Small intestine (tissue), 7 donors: Measurements from ENCODE around the gene SBNO1. TPM values are rescaled to one million over a fixed set of nuclear protein-coding genes. Genes with fewer than 3 reads are reported as not detected.
A peak's percentile ranks its signal among the peaks of the same experiment; 100 is the strongest.

ENCODE experiments used
- DNase-seq, 2 donors: peaks; one replicate each; pipeline versions ENCODE4 v3.0.0 to v3.0.0-alpha.2; 2013
- FAIRE-seq: peaks from 2 replicates; lab custom pipeline; 2012; peaks lifted over from hg19 to GRCh38; lab: Jason Lieb, UNC
- H3K27ac ChIP-seq, 3 donors: one replicate each; pipeline ENCODE4 v1.5.1; 2013; ENCODE audit warnings: low read length in 2 of 3, mild to moderate bottlenecking in 2 of 3, control low read depth in 1 of 3, inconsistent platforms in 1 of 3, low read depth in 1 of 3, moderate library complexity in 1 of 3
- H3K27me3 ChIP-seq, 3 donors: one replicate each; pipeline ENCODE4 v1.6.1; 2013; ENCODE audit warnings: low read length in 3 of 3, inconsistent platforms in 1 of 3; ENCODE audit not compliant: control insufficient read depth in 3 of 3, insufficient read depth in 3 of 3
- H3K36me3 ChIP-seq, 3 donors: one replicate each; pipeline ENCODE4 v1.6.1; 2013; ENCODE audit warnings: low read length in 3 of 3, inconsistent platforms in 1 of 3, low read depth in 1 of 3, mild to moderate bottlenecking in 1 of 3, moderate library complexity in 1 of 3; ENCODE audit not compliant: control insufficient read depth in 3 of 3, insufficient read depth in 2 of 3
- H3K4me1 ChIP-seq, 3 donors: one replicate each; pipeline ENCODE4 v1.6.1; 2013; ENCODE audit warnings: low read length in 2 of 3, inconsistent platforms in 1 of 3, low read depth in 1 of 3, mild to moderate bottlenecking in 1 of 3, moderate library complexity in 1 of 3; ENCODE audit not compliant: control insufficient read depth in 3 of 3, insufficient read depth in 2 of 3
- H3K4me3 ChIP-seq, 3 donors: one replicate each; pipeline ENCODE4 v1.5.1; 2013; ENCODE audit warnings: low read length in 3 of 3, control low read depth in 1 of 3, inconsistent platforms in 1 of 3, low read depth in 1 of 3, mild to moderate bottlenecking in 1 of 3, moderate library complexity in 1 of 3
- H3K9me3 ChIP-seq, 2 donors: one replicate each; pipeline ENCODE4 v1.6.1; 2013; ENCODE audit warnings: low read depth in 1 of 2, low read length in 1 of 2; ENCODE audit not compliant: control insufficient read depth in 2 of 2, insufficient read depth in 1 of 2
- WGBS, 3 donors: extraction: QIAGEN DNeasy Blood & Tissue Kit; methylation state at CpG; one replicate each; pipeline ENCODE4 v1.1.7; 2013; 5-methylcytosine and 5-hydroxymethylcytosine counted together
- polyA plus RNA-seq, 4 donors: library from polyadenylated mRNA; stranded (reverse) in 3 of 4; unstranded in 1 of 4; fragments of 200-250 nt in 3 of 4; fragments of 120-200 nt in 1 of 4; gene quantifications; one replicate each; pipeline versions ENCODE4 v1.2.1 to v1.2.3, GENCODE V29; 2013
- donor health status: healthy with polysubstance abuse.
- donor health status: control.
- donor health status: control.
- donor health status: Bipolar disorder and iron deficiency.
- donor health status: healthy.

The SBNO1 gene
- polyA plus RNA-seq, 4 donors: 5.1 to 19.9 (median 6.5) TPM

- Histone ChIP-seq H3K4me3 (no peak overlapping the region), H3K36me3 (peaks cover 0 to 9% (median under 1%) of the 10 kb centered on the region in 3 donors), H3K4me1 (no peaks in the 10 kb centered on the region), H3K9me3 (no peaks in the 10 kb centered on the region), H3K27me3 (no peaks in the 10 kb centered on the region), H3K27ac (no peak overlapping the region)
- DNase-seq: no peak
- 95 to 99% (median 97%) methylated on average over 4 of the region's 4 CpGs for WGBS, 3 donors
- FAIRE-seq: no peak
These were observed 80.0 kb downstream of the SBNO1 start for GRCh38 chr12:123284669-123285068.

- H3K4me3 ChIP-seq: no peak overlapping the region
These were observed 81.2 kb downstream of the SBNO1 start for GRCh38 chr12:123283461-123283860.

GRCh38 chr12:123282111-123282510, 82.5 kb downstream of the SBNO1 start:
- no peaks in the 10 kb centered on the region for H3K4me1 ChIP-seq
- H3K27me3 ChIP-seq: no peaks in the 10 kb centered on the region
- H3K9me3 ChIP-seq: no peaks in the 10 kb centered on the region
- H3K36me3 ChIP-seq: no peaks in the 10 kb centered on the region
- DNase-seq (no peak), FAIRE-seq (no peak)
- H3K27ac ChIP-seq: no peak overlapping the region
- no peak overlapping the region for H3K4me3 ChIP-seq
- 91 to 92% (median 91%) methylated on average over 10 of the region's 10 CpGs for WGBS, 3 donors

More at GRCh38 chr12:123283461-123283860, 81.2 kb downstream of the SBNO1 start:
- DNase-seq: no peak
- Histone ChIP-seq H3K9me3 (no peaks in the 10 kb centered on the region), H3K27ac (no peak overlapping the region), H3K36me3 (peaks cover 0 to 4% (median 0%) of the 10 kb centered on the region in 3 donors), H3K27me3 (no peaks in the 10 kb centered on the region), H3K4me1 (no peaks in the 10 kb centered on the region)
- no peak for FAIRE-seq
- WGBS, 3 donors: 89 to 94% (median 92%) methylated on average over 8 of the region's 8 CpGs

GRCh38 chr12:123280971-123281370, 83.7 kb downstream of the SBNO1 start:
- Histone ChIP-seq H3K27ac (no peak overlapping the region), H3K27me3 (no peaks in the 10 kb centered on the region), H3K9me3 (no peaks in the 10 kb centered on the region), H3K36me3 (no peaks in the 10 kb centered on the region), H3K4me3 (no peak overlapping the region), H3K4me1 (no peaks in the 10 kb centered on the region)
- FAIRE-seq (no peak), DNase-seq (no peak)
- 82 to 91% (median 85%) methylated on average over 2 of the region's 2 CpGs for WGBS, 3 donors

GRCh38 chr12:123278101-123278627, 86.5 kb downstream of the SBNO1 start:
- peak overlapping the region in 1 of 3 donors; percentile 62 for H3K27ac ChIP-seq
- 63 to 71% (median 68%) methylated on average over 2 of the region's 2 CpGs for WGBS, 3 donors
- H3K36me3 ChIP-seq: no peaks in the 10 kb centered on the region
- no peak overlapping the region for H3K4me3 ChIP-seq
- no peak for FAIRE-seq
- no peaks in the 10 kb centered on the region for H3K9me3 ChIP-seq
- no peaks in the 10 kb centered on the region for H3K4me1 ChIP-seq
- DNase-seq: no peak
- H3K27me3 ChIP-seq: no peaks in the 10 kb centered on the region

- Histone ChIP-seq H3K4me3 (no peak overlapping the region), H3K9me3 (no peaks in the 10 kb centered on the region), H3K4me1 (peaks cover 2 to 13% (median 4%) of the 10 kb centered on the region in 3 donors), H3K27me3 (no peaks in the 10 kb centered on the region), H3K27ac (no peak overlapping the region), H3K36me3 (peaks cover 0 to 6% (median 0%) of the 10 kb centered on the region in 3 donors)
- FAIRE-seq (no peak), DNase-seq (no peak)
- WGBS, 3 donors: 90 to 93% (median 91%) methylated on average over 15 of the region's 15 CpGs
These were observed 91.5 kb downstream of the SBNO1 start for GRCh38 chr12:123273166-123273565.

- H3K4me1 ChIP-seq: peaks cover 2 to 13% (median 4%) of the 10 kb centered on the region in 3 donors
- peak overlapping the region; percentile 16 to 80 (median 76) for H3K27ac ChIP-seq
- no peak for FAIRE-seq
- H3K4me3 ChIP-seq: peak overlapping the region; percentile 64 to 98 (median 81)
- peaks cover 0 to 26% (median 0%) of the 10 kb centered on the region in 3 donors for H3K36me3 ChIP-seq
- H3K27me3 ChIP-seq: no peaks in the 10 kb centered on the region
- no peaks in the 10 kb centered on the region for H3K9me3 ChIP-seq
- peak; percentile 66 to 84 for DNase-seq
- WGBS, 3 donors: 0 to 1% (median 0%) methylated on average over 53 to 108 of the region's 108 CpGs
These were observed 93.5 kb downstream of the SBNO1 start for GRCh38 chr12:123271001-123271668.

- WGBS, 3 donors: 0 to 1% (median 0%) methylated on average over 37 to 51 of the region's 51 CpGs
- peaks cover 0 to 34% (median 0%) of the 10 kb centered on the region in 3 donors for H3K36me3 ChIP-seq
- peaks cover 2 to 13% (median 4%) of the 10 kb centered on the region in 3 donors for H3K4me1 ChIP-seq
- H3K27me3 ChIP-seq: no peaks in the 10 kb centered on the region
- peak overlapping the region; percentile 64 to 98 (median 81) for H3K4me3 ChIP-seq
- no peak for FAIRE-seq
- H3K27ac ChIP-seq: peak overlapping the region; percentile 24 to 80 (median 76)
- DNase-seq: peak; percentile 26 to 44
- H3K9me3 ChIP-seq: no peaks in the 10 kb centered on the region
These were observed 94.2 kb downstream of the SBNO1 start for GRCh38 chr12:123270214-123271000.
